K562 (cell line): ENCODE results near the gene DENND2C. TPM values are rescaled to one million over a fixed set of nuclear protein-coding genes. Genes with fewer than 3 reads are reported as not detected.

Source experiments
- ATAC-seq: fragments of 200-7000 bp; cut with Tn5 transposase; 3 replicates; pipeline ENCODE4 v1.9.1; 2020; ENCODE audit warnings: moderate library complexity
- BruUV-seq: library from RNA; stranded (reverse); fragments of 400-500 nt; replicated peaks from 2 replicates; lab custom pipeline; 2021; lab: Mats Ljungman, UMichigan
- CTCF ChIA-PET: fragments of 300-600 bp; formaldehyde crosslinking; extraction: SDS; loops from one replicate; lab custom pipeline; 2021; ENCODE audit warnings: low intra/inter-chr PET ratio; lab: Yijun Ruan, JAX
- POLR2A ChIA-PET: fragments of 300-600, 350-650 bp; sonication (Branson Sonifier 250); formaldehyde crosslinking; extraction: SDS; loops from one replicate; lab custom pipeline; 2021; ENCODE audit warnings: antibody characterized with exemption, inconsistent platforms; lab: Yijun Ruan, JAX
- DNase-seq, 4 experiments: peaks; one replicate each; pipeline versions ENCODE4 v3.0.0 to v3.0.0-alpha.2; 2011 to 2018; ENCODE audit warnings: low spot score in 3 of 4, mixed read lengths in 3 of 4; ENCODE audit errors: extremely low read depth in 1 of 4
- FAIRE-seq: peaks from 2 replicates; lab custom pipeline; 2011; peaks lifted over from hg19 to GRCh38; lab: Jason Lieb, UNC
- H2AFZ ChIP-seq: 2 replicates; pipeline ENCODE4 v1.6.0; 2011; ENCODE audit warnings: low read depth, low read length, control low read depth, inconsistent platforms
- H3K27ac ChIP-seq: fragments of 200-600 bp; 3 replicates; pipeline ENCODE4 v1.8.0; 2011; ENCODE audit warnings: low read depth, mild to moderate bottlenecking, control low read depth, inconsistent platforms, low read length, moderate library complexity, mixed read lengths; ENCODE audit errors: extremely low read depth
- H3K27me3 ChIP-seq, 2 experiments: fragments of 300-600 bp in 1 of 2; 2 replicates in 1 of 2; 3 replicates in 1 of 2; pipeline versions ENCODE4 v1.6.0 to v1.8.0; 2011; ENCODE audit warnings: inconsistent platforms in 2 of 2, low read length in 2 of 2, mild to moderate bottlenecking in 1 of 2, mixed read lengths in 1 of 2, moderate library complexity in 1 of 2; ENCODE audit not compliant: control insufficient read depth in 2 of 2, insufficient read depth in 2 of 2
- H3K36me3 ChIP-seq: fragments of 300-600 bp; 3 replicates; pipeline ENCODE4 v1.8.0; 2011; ENCODE audit warnings: mild to moderate bottlenecking, low read length, inconsistent platforms; ENCODE audit not compliant: control insufficient read depth, insufficient read depth
- H3K4me1 ChIP-seq, 2 experiments: fragments of 200-600 bp in 1 of 2; replicated peaks in 1 of 2; 2 replicates in 1 of 2; 3 replicates in 1 of 2; pipeline versions ENCODE4 v1.5.1 to v1.8.0; 2011; ENCODE audit warnings: inconsistent platforms in 2 of 2, low read length in 2 of 2, mild to moderate bottlenecking in 1 of 2, mixed read lengths in 1 of 2, moderate library complexity in 1 of 2; ENCODE audit not compliant: control insufficient read depth in 2 of 2, insufficient read depth in 2 of 2
- H3K4me2 ChIP-seq: 2 replicates; pipeline ENCODE4 v1.6.1; 2011; ENCODE audit warnings: low read length, control low read depth, inconsistent platforms, mixed read lengths; ENCODE audit not compliant: insufficient read depth
- H3K4me3 ChIP-seq: fragments of 200-600 bp; sonication (generic), shearing (Covaris generic); 2 replicates; pipeline ENCODE4 v1.5.1; 2016; ENCODE audit warnings: control low read depth, inconsistent platforms
- H3K79me2 ChIP-seq: fragments of 200-600 bp; 3 replicates; pipeline ENCODE4 v1.8.0; 2011; ENCODE audit warnings: low read length, inconsistent platforms; ENCODE audit not compliant: control insufficient read depth, insufficient read depth
- H3K9ac ChIP-seq, 2 experiments: 2 replicates each; pipeline versions ENCODE4 v1.6.0 to v1.6.1; 2011; ENCODE audit warnings: low read depth in 2 of 2, low read length in 2 of 2, control low read depth in 1 of 2, inconsistent platforms in 1 of 2, mild to moderate bottlenecking in 1 of 2, mixed read lengths in 1 of 2; ENCODE audit not compliant: insufficient read depth in 1 of 2
- H3K9me1 ChIP-seq: one replicate; pipeline ENCODE4 v1.6.0; 2011; ENCODE audit warnings: inconsistent platforms, mild to moderate bottlenecking, low read length, moderate library complexity; ENCODE audit not compliant: control insufficient read depth, insufficient read depth
- H3K9me3 ChIP-seq: replicated peaks from 2 replicates; pipeline ENCODE4 v1.5.1; 2011; ENCODE audit warnings: low read depth, low read length, inconsistent platforms; ENCODE audit not compliant: control insufficient read depth, insufficient read depth
- H4K20me1 ChIP-seq: replicated peaks from 2 replicates; pipeline ENCODE4 v1.6.1; 2011; ENCODE audit warnings: low read length, inconsistent platforms, mixed read lengths; ENCODE audit not compliant: control insufficient read depth, insufficient read depth
- CBFB ChIP-seq: sonication (generic); formaldehyde crosslinking; IDR thresholded peaks from 2 replicates; pipeline ENCODE4 v1.4.0; 2020; ENCODE audit warnings: mild to moderate bottlenecking, missing genetic modification reagents
- CTBP1 ChIP-seq: fragments of 450-650 bp; IDR thresholded peaks from 2 replicates; pipeline ENCODE4 v1.6.1; 2016; ENCODE audit warnings: borderline replicate concordance
- FUS ChIP-seq: fragments of 200-400 bp; formaldehyde crosslinking; optimal IDR thresholded peaks from 2 replicates; pipeline ENCODE3; 2017; ENCODE audit warnings: low read depth, low read length
- L3MBTL2 ChIP-seq: fragments of 450-650 bp; IDR thresholded peaks from 2 replicates; pipeline ENCODE4 v1.6.1; 2016; ENCODE audit warnings: mild to moderate bottlenecking, moderate library complexity
- MBD2 ChIP-seq: sonication (generic); IDR thresholded peaks from 2 replicates; pipeline ENCODE4 v1.6.1; 2016; ENCODE audit warnings: low read depth, borderline replicate concordance
- RBBP5 ChIP-seq: fragments of 200-600 bp; sonication (generic); IDR thresholded peaks from 2 replicates; pipeline ENCODE4 v1.6.1; 2012; ENCODE audit warnings: borderline replicate concordance, mild to moderate bottlenecking, low read length, control low read depth, inconsistent platforms; ENCODE audit not compliant: insufficient read depth, poor library complexity, severe bottlenecking
- RBFOX2 ChIP-seq: fragments of 200-400 bp; formaldehyde crosslinking; IDR thresholded peaks from 2 replicates; pipeline ENCODE4 v1.6.1; 2017; ENCODE audit warnings: low read depth, mild to moderate bottlenecking, low read length, moderate library complexity
- SNRNP70 ChIP-seq: fragments of 200-400 bp; formaldehyde crosslinking; optimal IDR thresholded peaks from 2 replicates; pipeline ENCODE3; 2017; ENCODE audit warnings: low read depth, low read length
- TAF1 ChIP-seq: IDR thresholded peaks from 2 replicates; pipeline ENCODE4 v1.6.1; 2011; ENCODE audit warnings: mild to moderate bottlenecking, low read length, moderate library complexity; ENCODE audit not compliant: insufficient read depth, control insufficient read depth, severe bottlenecking; ENCODE audit errors: extremely low read depth
- TCFL5 ChIP-seq: fragments of 250-450 bp; sonication (Bioruptor Pico); conservative IDR thresholded peaks from 2 replicates; pipeline ENCODE4 v1.6.1; 2021; ENCODE audit warnings: mild to moderate bottlenecking, moderate library complexity, matching md5 sums
- ZNF24 ChIP-seq: fragments of 450-650 bp; IDR thresholded peaks from 2 replicates; pipeline ENCODE4 v1.6.1; 2016
- ZNF3 ChIP-seq: fragments of 250-450 bp; sonication (Bioruptor Pico); IDR thresholded peaks from 2 replicates; pipeline ENCODE4 v1.5.0; 2021; ENCODE audit warnings: mild to moderate bottlenecking, moderate library complexity
- WGBS: fragments of 100-300 bp; shearing (Covaris generic); methylation state at CpG from one replicate; pipeline ENCODE4 v1.1.6; 2016; ENCODE audit warnings: low coverage, mixed read lengths; ENCODE audit not compliant: insufficient coverage; ENCODE audit errors: missing lambda C conversion rate; 5-methylcytosine and 5-hydroxymethylcytosine counted together
- in situ Hi-C: fragments of 300-500 bp; cut with MboI; formaldehyde crosslinking; loops from 4 replicates; pipeline ENCODE4 v1.15.0; 2018; ENCODE audit warnings: inconsistent platforms, mixed read lengths
- intact Hi-C: fragments of 100-400 bp; cut with micrococcal nuclease; formaldehyde crosslinking; loops from 2 replicates; pipeline ENCODE4 v1.14.2; 2022
- polyA plus RNA-seq, 8 experiments: library from polyadenylated mRNA; depleted of rRNA in 4 of 8; stranded (reverse) in 5 of 8; unstranded in 3 of 8; fragments of >200 nt; fragmentation: Nextera tagmentation in 2 of 8; fragmentation: Illumina TruSeq in 1 of 8; extraction: Ambion mirVana in 2 of 8; extraction: Trizol in 1 of 8; gene quantifications; 2 replicates each; pipeline versions ENCODE4 v1.2.1 to v1.2.3, GENCODE V29; 2011 to 2014; ENCODE audit warnings: inconsistent platforms in 1 of 8, missing spikeins in 1 of 8
- total RNA-seq, 7 experiments: library from RNA; depleted of rRNA in 6 of 7; stranded (reverse); fragments of >200 nt in 6 of 7; fragmentation: Illumina TruSeq in 2 of 7; extraction: Trizol in 2 of 7; gene quantifications; 2 replicates each; pipeline versions ENCODE4 v1.2.1 to v1.2.3, GENCODE V29; 2011 to 2021; ENCODE audit warnings: low replicate concordance in 1 of 7
- TF ChIP-seq, protein P1 (sequence below): sonication (generic); formaldehyde crosslinking; IDR thresholded peaks from 2 replicates; pipeline ENCODE4 v1.8.1; 2023; ENCODE audit warnings: mild to moderate bottlenecking, missing genetic modification reagents
- TF ChIP-seq, protein P2 (sequence below): fragments of 250-450 bp; sonication (Bioruptor Pico); IDR thresholded peaks from 2 replicates; pipeline ENCODE4 v1.8.0; 2021; ENCODE audit warnings: moderate library complexity, mild to moderate bottlenecking, inconsistent platforms
- TF ChIP-seq, protein P3 (sequence below): sonication (generic); formaldehyde crosslinking; IDR thresholded peaks from 2 replicates; pipeline ENCODE4 v1.4.0; 2020; ENCODE audit warnings: mild to moderate bottlenecking, missing genetic modification reagents

Gene DENND2C
- total and polyA plus RNA-seq, 9 of the 15 experiments (the other 6 are each of a cell fraction or from before 2014, with no cell fraction given): 0.03 to 0.25 (median 0.14) TPM

DNA sequence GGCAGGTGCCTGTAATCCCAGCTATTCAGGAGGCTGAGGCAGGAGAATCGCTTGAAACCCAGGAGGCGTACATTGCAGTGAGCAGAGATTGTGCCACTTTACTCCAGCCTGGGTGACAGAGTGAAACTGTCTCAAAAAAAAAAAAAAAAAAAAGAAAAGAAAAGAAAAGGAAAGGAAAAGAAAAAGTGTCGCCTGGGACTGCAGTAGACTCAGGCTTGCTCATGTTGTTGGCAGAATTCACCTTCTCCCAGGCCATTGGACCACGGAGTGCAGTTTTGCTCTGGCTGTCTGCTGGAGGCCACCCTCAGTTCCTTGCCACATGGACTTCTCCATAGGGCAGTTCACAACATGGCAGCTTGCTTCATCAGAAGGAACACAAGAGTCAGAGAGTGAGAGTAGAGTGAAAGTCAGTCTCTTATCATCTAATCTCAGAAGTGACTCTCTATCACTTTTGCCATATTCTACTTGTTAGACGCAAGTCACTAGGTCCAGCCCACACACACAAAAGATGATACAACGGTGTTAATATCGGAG, 117.7 kb downstream of the DENND2C start:
- Histone ChIP-seq H4K20me1 (no peaks in the 10 kb centered on the region), H3K79me2 (no peaks in the 10 kb centered on the region), H3K9me1 (no peaks in the 10 kb centered on the region), H3K27ac (no peak overlapping the region), H3K27me3 (no peaks in the 10 kb centered on the region), H3K4me3 (no peak overlapping the region), H2AFZ (peak overlapping the region; percentile 73), H3K9me3 (no peaks in the 10 kb centered on the region), H3K4me2 (no peak overlapping the region), H3K9ac (no peak overlapping the region; a peak in 1 of 4 replicates), H3K4me1 (no peaks in the 10 kb centered on the region; a peak in 1 of 5 replicates), H3K36me3 (no peaks in the 10 kb centered on the region; the same call in 2 of the 3 replicates)
- ChIA-PET CTCF (interaction anchor here (0.6 to 0.7 kb wide), 2 partner anchors 14 to 30 kb away, joined by 4 to 9 read pairs; no protein-coding TSS in a partner anchor), POLR2A (interaction anchor here (0.7 kb wide), 1 partner anchor 187 kb away, joined by 3 read pairs; no protein-coding TSS in a partner anchor)
- DNase-seq (peak in 1 of 4 experiments; percentile 22), FAIRE-seq (no peak), ATAC-seq (peak; percentile 67)
- in situ Hi-C loops (no loop called here), intact Hi-C loops (no loop called here)
- WGBS: 35% methylated on average over 6 of the region's 7 CpGs
- BruUV-seq: no TSS peak
- TF ChIP-seq FUS (no peak), TAF1 (no peak), RBBP5 (no peak), ZNF3 (no peak), L3MBTL2 (no peak), MBD2 (no peak), CBFB (CRISPR knock-in tag) (no peak), ZNF24 (peak; percentile 28; the same call in 1 of the 2 replicates), CTBP1 (no peak), RBFOX2 (no peak), SNRNP70 (no peak), TCFL5 (CRISPR knock-in tag) (no peak)
- TF ChIP-seq, protein P1, sequence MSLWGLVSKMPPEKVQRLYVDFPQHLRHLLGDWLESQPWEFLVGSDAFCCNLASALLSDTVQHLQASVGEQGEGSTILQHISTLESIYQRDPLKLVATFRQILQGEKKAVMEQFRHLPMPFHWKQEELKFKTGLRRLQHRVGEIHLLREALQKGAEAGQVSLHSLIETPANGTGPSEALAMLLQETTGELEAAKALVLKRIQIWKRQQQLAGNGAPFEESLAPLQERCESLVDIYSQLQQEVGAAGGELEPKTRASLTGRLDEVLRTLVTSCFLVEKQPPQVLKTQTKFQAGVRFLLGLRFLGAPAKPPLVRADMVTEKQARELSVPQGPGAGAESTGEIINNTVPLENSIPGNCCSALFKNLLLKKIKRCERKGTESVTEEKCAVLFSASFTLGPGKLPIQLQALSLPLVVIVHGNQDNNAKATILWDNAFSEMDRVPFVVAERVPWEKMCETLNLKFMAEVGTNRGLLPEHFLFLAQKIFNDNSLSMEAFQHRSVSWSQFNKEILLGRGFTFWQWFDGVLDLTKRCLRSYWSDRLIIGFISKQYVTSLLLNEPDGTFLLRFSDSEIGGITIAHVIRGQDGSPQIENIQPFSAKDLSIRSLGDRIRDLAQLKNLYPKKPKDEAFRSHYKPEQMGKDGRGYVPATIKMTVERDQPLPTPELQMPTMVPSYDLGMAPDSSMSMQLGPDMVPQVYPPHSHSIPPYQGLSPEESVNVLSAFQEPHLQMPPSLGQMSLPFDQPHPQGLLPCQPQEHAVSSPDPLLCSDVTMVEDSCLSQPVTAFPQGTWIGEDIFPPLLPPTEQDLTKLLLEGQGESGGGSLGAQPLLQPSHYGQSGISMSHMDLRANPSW (CRISPR knock-in tag): no peak
- TF ChIP-seq, protein P2, sequence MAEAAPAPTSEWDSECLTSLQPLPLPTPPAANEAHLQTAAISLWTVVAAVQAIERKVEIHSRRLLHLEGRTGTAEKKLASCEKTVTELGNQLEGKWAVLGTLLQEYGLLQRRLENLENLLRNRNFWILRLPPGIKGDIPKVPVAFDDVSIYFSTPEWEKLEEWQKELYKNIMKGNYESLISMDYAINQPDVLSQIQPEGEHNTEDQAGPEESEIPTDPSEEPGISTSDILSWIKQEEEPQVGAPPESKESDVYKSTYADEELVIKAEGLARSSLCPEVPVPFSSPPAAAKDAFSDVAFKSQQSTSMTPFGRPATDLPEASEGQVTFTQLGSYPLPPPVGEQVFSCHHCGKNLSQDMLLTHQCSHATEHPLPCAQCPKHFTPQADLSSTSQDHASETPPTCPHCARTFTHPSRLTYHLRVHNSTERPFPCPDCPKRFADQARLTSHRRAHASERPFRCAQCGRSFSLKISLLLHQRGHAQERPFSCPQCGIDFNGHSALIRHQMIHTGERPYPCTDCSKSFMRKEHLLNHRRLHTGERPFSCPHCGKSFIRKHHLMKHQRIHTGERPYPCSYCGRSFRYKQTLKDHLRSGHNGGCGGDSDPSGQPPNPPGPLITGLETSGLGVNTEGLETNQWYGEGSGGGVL (CRISPR knock-in tag): no peak
- TF ChIP-seq, protein P3, sequence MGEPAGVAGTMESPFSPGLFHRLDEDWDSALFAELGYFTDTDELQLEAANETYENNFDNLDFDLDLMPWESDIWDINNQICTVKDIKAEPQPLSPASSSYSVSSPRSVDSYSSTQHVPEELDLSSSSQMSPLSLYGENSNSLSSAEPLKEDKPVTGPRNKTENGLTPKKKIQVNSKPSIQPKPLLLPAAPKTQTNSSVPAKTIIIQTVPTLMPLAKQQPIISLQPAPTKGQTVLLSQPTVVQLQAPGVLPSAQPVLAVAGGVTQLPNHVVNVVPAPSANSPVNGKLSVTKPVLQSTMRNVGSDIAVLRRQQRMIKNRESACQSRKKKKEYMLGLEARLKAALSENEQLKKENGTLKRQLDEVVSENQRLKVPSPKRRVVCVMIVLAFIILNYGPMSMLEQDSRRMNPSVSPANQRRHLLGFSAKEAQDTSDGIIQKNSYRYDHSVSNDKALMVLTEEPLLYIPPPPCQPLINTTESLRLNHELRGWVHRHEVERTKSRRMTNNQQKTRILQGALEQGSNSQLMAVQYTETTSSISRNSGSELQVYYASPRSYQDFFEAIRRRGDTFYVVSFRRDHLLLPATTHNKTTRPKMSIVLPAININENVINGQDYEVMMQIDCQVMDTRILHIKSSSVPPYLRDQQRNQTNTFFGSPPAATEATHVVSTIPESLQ: no peak
